SK-N-SH (cell line): ENCODE data around the gene ZC3H10. TPM values are rescaled to one million over a fixed set of nuclear protein-coding genes. Genes with fewer than 3 reads are reported as not detected.

Source experiments
- CTCF ChIA-PET: fragments of 300-600, 350-600 bp; formaldehyde crosslinking; extraction: SDS; loops from one replicate; lab custom pipeline; 2021; lab: Yijun Ruan, JAX
- POLR2A ChIA-PET: fragments of 350-600 bp; sonication (Branson Sonifier 250); formaldehyde crosslinking; extraction: SDS; loops from one replicate; lab custom pipeline; 2020; ENCODE audit warnings: antibody characterized with exemption, inconsistent platforms; lab: Yijun Ruan, JAX
- DNase-seq: peaks from one replicate; pipeline ENCODE4 v3.0.0; 2012
- H2AFZ ChIP-seq: fragments of 200-600 bp; sonication (generic); 2 replicates; pipeline ENCODE4 v1.8.1; 2016; ENCODE audit warnings: antibody characterized with exemption, mild to moderate bottlenecking, low read depth
- H3F3A ChIP-seq: fragments of 200-600 bp; sonication (generic); replicated peaks from 2 replicates; pipeline ENCODE3; 2016; ENCODE audit warnings: antibody characterized with exemption, mild to moderate bottlenecking; ENCODE audit not compliant: insufficient read depth
- H3K27ac ChIP-seq, 2 experiments: fragments of 200-500 bp in 1 of 2; fragments of 200-600 bp in 1 of 2; sonication (Bioruptor generic) in 1 of 2; sonication (generic), shearing (Covaris generic) in 1 of 2; 2 replicates each; pipeline versions ENCODE4 v1.5.1 to v1.6.1; 2014 to 2016; ENCODE audit warnings: low read depth in 2 of 2, inconsistent platforms in 1 of 2, low read length in 1 of 2, mild to moderate bottlenecking in 1 of 2, mixed read lengths in 1 of 2
- H3K27me3 ChIP-seq: fragments of 200-600 bp; sonication (generic), shearing (Covaris generic); 2 replicates; pipeline ENCODE4 v1.6.1; 2016; ENCODE audit warnings: mixed run types; ENCODE audit not compliant: insufficient read depth
- H3K36me3 ChIP-seq, 2 experiments: fragments of 200-500 bp in 1 of 2; fragments of 200-600 bp in 1 of 2; sonication (Bioruptor generic) in 1 of 2; sonication (generic) in 1 of 2; replicated peaks in 1 of 2; 2 replicates each; pipeline versions ENCODE3 to v1.5.1; 2014 to 2016; ENCODE audit warnings: low read length in 1 of 2, mild to moderate bottlenecking in 1 of 2; ENCODE audit not compliant: insufficient read depth in 2 of 2, control insufficient read depth in 1 of 2
- H3K4me1 ChIP-seq, 2 experiments: fragments of 200-500 bp in 1 of 2; fragments of 200-600 bp in 1 of 2; sonication (Bioruptor generic) in 1 of 2; sonication (generic), shearing (Covaris generic) in 1 of 2; 2 replicates each; pipeline versions ENCODE4 v1.5.1 to v1.6.1; 2014 to 2016; ENCODE audit warnings: low read depth in 1 of 2, low read length in 1 of 2, mixed run types in 1 of 2; ENCODE audit not compliant: insufficient read depth in 2 of 2, control insufficient read depth in 1 of 2
- H3K4me2 ChIP-seq: fragments of 200-600 bp; sonication (generic), shearing (Covaris generic); 2 replicates; pipeline ENCODE4 v1.6.1; 2017; ENCODE audit warnings: mixed run types
- H3K4me3 ChIP-seq, 2 experiments: fragments of 200-500 bp in 1 of 2; fragments of 200-600 bp in 1 of 2; sonication (Bioruptor generic) in 1 of 2; sonication (generic), shearing (Covaris generic) in 1 of 2; 2 replicates each; pipeline versions ENCODE4 v1.5.1 to v1.8.1; 2014 to 2016; ENCODE audit warnings: low read depth in 2 of 2, inconsistent platforms in 1 of 2, low read length in 1 of 2, mild to moderate bottlenecking in 1 of 2, mixed read lengths in 1 of 2, moderate library complexity in 1 of 2
- H3K79me2 ChIP-seq: fragments of 200-600 bp; sonication (generic); 2 replicates; pipeline ENCODE4 v1.8.1; 2017; ENCODE audit warnings: mild to moderate bottlenecking; ENCODE audit not compliant: insufficient read depth
- H3K9ac ChIP-seq: fragments of 200-600 bp; sonication (generic); 2 replicates; pipeline ENCODE4 v1.6.1; 2017; ENCODE audit warnings: mixed run types
- H3K9me2 ChIP-seq: fragments of 200-600 bp; sonication (generic); 2 replicates; pipeline ENCODE4 v1.6.1; 2017; ENCODE audit warnings: mixed run types
- H3K9me3 ChIP-seq: fragments of 200-600 bp; sonication (generic); 2 replicates; pipeline ENCODE4 v1.6.1; 2017; ENCODE audit warnings: mixed run types, mild to moderate bottlenecking, moderate library complexity
- H4K20me1 ChIP-seq: fragments of 200-600 bp; sonication (generic); 2 replicates; pipeline ENCODE4 v1.6.1; 2017; ENCODE audit warnings: mild to moderate bottlenecking, mixed run types; ENCODE audit not compliant: insufficient read depth
- CHD2 ChIP-seq: fragments of 150-350 bp; IDR thresholded peaks from 2 replicates; pipeline ENCODE4 v1.6.1; 2018; ENCODE audit warnings: low read length; ENCODE audit not compliant: partially characterized antibody
- EP300 ChIP-seq, 2 experiments: IDR thresholded peaks; 2 replicates each; pipeline versions ENCODE4 v1.4.0 to v1.6.1; 2012; ENCODE audit warnings: borderline replicate concordance in 1 of 2, low read depth in 1 of 2, low read length in 1 of 2
- EZH2phosphoT487 ChIP-seq: fragments of 200-600 bp; sonication (generic); IDR thresholded peaks from 2 replicates; pipeline ENCODE4 v1.6.1; 2017; ENCODE audit warnings: low read depth, mixed run types, mild to moderate bottlenecking, antibody characterized with exemption, moderate library complexity, borderline replicate concordance
- FOSL2 ChIP-seq: IDR thresholded peaks from 2 replicates; pipeline ENCODE4 v1.4.0; 2012; ENCODE audit warnings: low read depth, mild to moderate bottlenecking, moderate library complexity, borderline replicate concordance
- FOXJ3 ChIP-seq: sonication (generic); formaldehyde crosslinking; IDR thresholded peaks from 2 replicates; pipeline ENCODE4 v1.5.1; 2020; ENCODE audit warnings: mild to moderate bottlenecking, missing genetic modification reagents
- FOXM1 ChIP-seq: IDR thresholded peaks from 2 replicates; pipeline ENCODE4 v1.4.0; 2012; ENCODE audit warnings: low read depth, mild to moderate bottlenecking
- GABPA ChIP-seq: IDR thresholded peaks from 2 replicates; pipeline ENCODE4 v1.4.0; 2012; ENCODE audit warnings: low read depth, mild to moderate bottlenecking
- RFX5 ChIP-seq: IDR thresholded peaks from 2 replicates; pipeline ENCODE4 v1.6.1; 2012; ENCODE audit warnings: mild to moderate bottlenecking, improper control_type of control experiment, low read length
- TEAD4 ChIP-seq: IDR thresholded peaks from 2 replicates; pipeline ENCODE4 v1.4.0; 2012; ENCODE audit warnings: mild to moderate bottlenecking, borderline replicate concordance; ENCODE audit not compliant: insufficient read depth
- WGBS: methylation state at CpG from one replicate; pipeline ENCODE4 v1.1.6; 2017; ENCODE audit warnings: low lambda C conversion rate; 5-methylcytosine and 5-hydroxymethylcytosine counted together
- polyA plus RNA-seq, 3 experiments: library from polyadenylated mRNA; depleted of rRNA; stranded (reverse); fragments of >200 nt; gene quantifications; 2 replicates each; pipeline ENCODE4 v1.2.3, GENCODE V29; 2012
- TF ChIP-seq, protein P1 (sequence below): IDR thresholded peaks from 2 replicates; pipeline ENCODE4 v1.6.1; 2012; ENCODE audit warnings: mild to moderate bottlenecking, low read depth, low read length, moderate library complexity
- TF ChIP-seq, protein P2 (sequence below): fragments of 150-350 bp; IDR thresholded peaks from 2 replicates; pipeline ENCODE4 v1.6.1; 2017; ENCODE audit warnings: antibody characterized with exemption, low read length, low read depth, borderline replicate concordance
- TF ChIP-seq, protein P3 (sequence below): IDR thresholded peaks from 2 replicates; pipeline ENCODE4 v1.4.0; 2012; ENCODE audit warnings: low read depth, borderline replicate concordance

The ZC3H10 gene
- polyA plus RNA-seq, 1 of the 3 experiments (the other 2 are of a cell fraction), result 2.0 TPM

DNA sequence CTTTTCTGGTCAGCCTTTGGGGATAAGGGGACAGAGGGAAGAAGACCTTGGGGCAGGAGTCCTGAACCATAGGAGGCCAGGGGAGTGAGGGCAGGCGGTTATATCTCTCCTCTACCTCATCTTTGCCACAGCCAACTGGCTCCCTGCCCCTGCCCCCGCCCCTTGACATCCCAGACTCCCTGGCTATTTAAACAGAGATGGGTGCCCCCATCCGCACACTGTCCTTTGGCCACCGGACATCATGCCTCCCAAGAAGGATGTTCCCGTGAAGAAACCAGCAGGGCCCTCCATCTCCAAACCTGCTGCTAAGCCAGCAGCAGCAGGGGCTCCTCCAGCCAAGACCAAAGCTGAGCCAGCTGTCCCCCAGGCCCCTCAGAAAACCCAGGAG is 35.6 kb downstream of the ZC3H10 start:
- Histone ChIP-seq H3K9me3 (no peaks in the 10 kb centered on the region), H3F3A (peaks cover 25% of the 10 kb centered on the region), H3K9me2 (no peaks in the 10 kb centered on the region), H3K9ac (peak overlapping the region; percentile 82; the same call in 1 of the 2 replicates), H3K4me1 (peaks cover 23 to 25% of the 10 kb centered on the region in 2 experiments; a peak in 3 of 4 replicates), H2AFZ (no peak overlapping the region), H3K27me3 (no peaks in the 10 kb centered on the region), H3K4me3 (peak overlapping the region; percentile 62 to 87; a peak in 3 of 4 replicates), H3K4me2 (peak overlapping the region; percentile 95), H3K36me3 (peaks cover 6 to 9% of the 10 kb centered on the region in 2 experiments), H3K27ac (no peak overlapping the region)
- WGBS, result 80% methylated on average over 5 of the region's 5 CpGs
- no peak for DNase-seq
- TF ChIP-seq RFX5 (no peak), EZH2phosphoT487 (no peak), EP300 (IDR thresholded peaks at IDR 0.05; ENCODE audit: borderline replicate concordance in 1 of 2, low read depth in 1 of 2, low read length in 1 of 2) (no peak), GABPA (no peak), CHD2 (no peak), FOXJ3 (CRISPR knock-in tag) (no peak), FOSL2 (no peak), FOXM1 (no peak), TEAD4 (no peak)
- TF ChIP-seq, protein P1, sequence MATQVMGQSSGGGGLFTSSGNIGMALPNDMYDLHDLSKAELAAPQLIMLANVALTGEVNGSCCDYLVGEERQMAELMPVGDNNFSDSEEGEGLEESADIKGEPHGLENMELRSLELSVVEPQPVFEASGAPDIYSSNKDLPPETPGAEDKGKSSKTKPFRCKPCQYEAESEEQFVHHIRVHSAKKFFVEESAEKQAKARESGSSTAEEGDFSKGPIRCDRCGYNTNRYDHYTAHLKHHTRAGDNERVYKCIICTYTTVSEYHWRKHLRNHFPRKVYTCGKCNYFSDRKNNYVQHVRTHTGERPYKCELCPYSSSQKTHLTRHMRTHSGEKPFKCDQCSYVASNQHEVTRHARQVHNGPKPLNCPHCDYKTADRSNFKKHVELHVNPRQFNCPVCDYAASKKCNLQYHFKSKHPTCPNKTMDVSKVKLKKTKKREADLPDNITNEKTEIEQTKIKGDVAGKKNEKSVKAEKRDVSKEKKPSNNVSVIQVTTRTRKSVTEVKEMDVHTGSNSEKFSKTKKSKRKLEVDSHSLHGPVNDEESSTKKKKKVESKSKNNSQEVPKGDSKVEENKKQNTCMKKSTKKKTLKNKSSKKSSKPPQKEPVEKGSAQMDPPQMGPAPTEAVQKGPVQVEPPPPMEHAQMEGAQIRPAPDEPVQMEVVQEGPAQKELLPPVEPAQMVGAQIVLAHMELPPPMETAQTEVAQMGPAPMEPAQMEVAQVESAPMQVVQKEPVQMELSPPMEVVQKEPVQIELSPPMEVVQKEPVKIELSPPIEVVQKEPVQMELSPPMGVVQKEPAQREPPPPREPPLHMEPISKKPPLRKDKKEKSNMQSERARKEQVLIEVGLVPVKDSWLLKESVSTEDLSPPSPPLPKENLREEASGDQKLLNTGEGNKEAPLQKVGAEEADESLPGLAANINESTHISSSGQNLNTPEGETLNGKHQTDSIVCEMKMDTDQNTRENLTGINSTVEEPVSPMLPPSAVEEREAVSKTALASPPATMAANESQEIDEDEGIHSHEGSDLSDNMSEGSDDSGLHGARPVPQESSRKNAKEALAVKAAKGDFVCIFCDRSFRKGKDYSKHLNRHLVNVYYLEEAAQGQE, result no peak
- TF ChIP-seq, protein P2, sequence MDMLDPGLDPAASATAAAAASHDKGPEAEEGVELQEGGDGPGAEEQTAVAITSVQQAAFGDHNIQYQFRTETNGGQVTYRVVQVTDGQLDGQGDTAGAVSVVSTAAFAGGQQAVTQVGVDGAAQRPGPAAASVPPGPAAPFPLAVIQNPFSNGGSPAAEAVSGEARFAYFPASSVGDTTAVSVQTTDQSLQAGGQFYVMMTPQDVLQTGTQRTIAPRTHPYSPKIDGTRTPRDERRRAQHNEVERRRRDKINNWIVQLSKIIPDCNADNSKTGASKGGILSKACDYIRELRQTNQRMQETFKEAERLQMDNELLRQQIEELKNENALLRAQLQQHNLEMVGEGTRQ, result no peak
- TF ChIP-seq, protein P3, sequence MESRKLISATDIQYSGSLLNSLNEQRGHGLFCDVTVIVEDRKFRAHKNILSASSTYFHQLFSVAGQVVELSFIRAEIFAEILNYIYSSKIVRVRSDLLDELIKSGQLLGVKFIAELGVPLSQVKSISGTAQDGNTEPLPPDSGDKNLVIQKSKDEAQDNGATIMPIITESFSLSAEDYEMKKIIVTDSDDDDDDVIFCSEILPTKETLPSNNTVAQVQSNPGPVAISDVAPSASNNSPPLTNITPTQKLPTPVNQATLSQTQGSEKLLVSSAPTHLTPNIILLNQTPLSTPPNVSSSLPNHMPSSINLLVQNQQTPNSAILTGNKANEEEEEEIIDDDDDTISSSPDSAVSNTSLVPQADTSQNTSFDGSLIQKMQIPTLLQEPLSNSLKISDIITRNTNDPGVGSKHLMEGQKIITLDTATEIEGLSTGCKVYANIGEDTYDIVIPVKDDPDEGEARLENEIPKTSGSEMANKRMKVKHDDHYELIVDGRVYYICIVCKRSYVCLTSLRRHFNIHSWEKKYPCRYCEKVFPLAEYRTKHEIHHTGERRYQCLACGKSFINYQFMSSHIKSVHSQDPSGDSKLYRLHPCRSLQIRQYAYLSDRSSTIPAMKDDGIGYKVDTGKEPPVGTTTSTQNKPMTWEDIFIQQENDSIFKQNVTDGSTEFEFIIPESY, result no peak
- TF ChIP-seq, all 33 proteins: peak for 0
- ChIA-PET CTCF (interaction anchor here (1.4 to 2.4 kb wide), 2 partner anchors 25 to 36 kb away, joined by 6 to 14 read pairs; partner anchors contain the start of gene SMARCC2), POLR2A (no interaction called here)
- H4K20me1 ChIP-seq, result no peaks in the 10 kb centered on the region
- peaks cover 41% of the 10 kb centered on the region for H3K79me2 ChIP-seq
